MM.1S (cell line): ENCODE measurements around the gene SUOX.

Experiments
- DNase-seq: peaks from one replicate; pipeline ENCODE4 v3.0.0-alpha.2; 2015
- H2AFZ ChIP-seq: fragments of 300-600 bp; sonication (generic); 2 replicates; pipeline ENCODE4 v1.6.0; 2016; ENCODE audit warnings: antibody characterized with exemption, low read length
- H3F3A ChIP-seq: fragments of 300-600 bp; sonication (generic); 2 replicates; pipeline ENCODE4 v1.6.1; 2016; ENCODE audit warnings: mild to moderate bottlenecking, antibody characterized with exemption, low read length, moderate library complexity, mixed read lengths; ENCODE audit not compliant: insufficient read depth
- H3K27ac ChIP-seq: fragments of 300-600 bp; sonication (generic); 2 replicates; pipeline ENCODE4 v1.5.1; 2016; ENCODE audit warnings: mild to moderate bottlenecking, low read length
- H3K27me3 ChIP-seq: fragments of 300-600 bp; sonication (generic); replicated peaks from 2 replicates; pipeline ENCODE4 v1.6.0; 2016; ENCODE audit warnings: low read length; ENCODE audit not compliant: insufficient read depth
- H3K36me3 ChIP-seq: fragments of 300-600 bp; sonication (generic); replicated peaks from 2 replicates; pipeline ENCODE4 v1.6.1; 2016; ENCODE audit warnings: mild to moderate bottlenecking, low read length, mixed read lengths; ENCODE audit not compliant: insufficient read depth
- H3K4me1 ChIP-seq: fragments of 300-600 bp; sonication (generic); 2 replicates; pipeline ENCODE4 v1.6.1; 2016; ENCODE audit warnings: low read length, mixed read lengths
- H3K4me2 ChIP-seq: fragments of 300-600 bp; sonication (generic); 2 replicates; pipeline ENCODE4 v1.6.0; 2016; ENCODE audit warnings: low read depth, low read length
- H3K4me3 ChIP-seq: fragments of 300-600 bp; sonication (generic); 2 replicates; pipeline ENCODE4 v1.5.1; 2016; ENCODE audit warnings: low read length, mixed read lengths
- H3K79me2 ChIP-seq: fragments of 300-600 bp; sonication (generic); 2 replicates; pipeline ENCODE4 v1.6.1; 2016; ENCODE audit warnings: mixed run types, low read length, mixed read lengths
- H3K9ac ChIP-seq: fragments of 300-600 bp; sonication (generic); 2 replicates; pipeline ENCODE4 v1.6.1; 2016; ENCODE audit warnings: low read length, mixed read lengths
- H3K9me2 ChIP-seq: fragments of 300-600 bp; sonication (generic); replicated peaks from 2 replicates; pipeline ENCODE4 v1.6.1; 2016; ENCODE audit warnings: mild to moderate bottlenecking, low read length, mixed read lengths; ENCODE audit not compliant: insufficient read depth
- H3K9me3 ChIP-seq: fragments of 300-600 bp; sonication (generic); replicated peaks from 2 replicates; pipeline ENCODE4 v1.6.1; 2016; ENCODE audit warnings: mild to moderate bottlenecking, low read length, mixed read lengths; ENCODE audit not compliant: insufficient read depth
- H4K20me1 ChIP-seq: fragments of 300-600 bp; sonication (generic); 2 replicates; pipeline ENCODE4 v1.6.1; 2016; ENCODE audit warnings: mild to moderate bottlenecking, low read length, moderate library complexity, mixed read lengths; ENCODE audit not compliant: insufficient read depth
- CTCF ChIP-seq: fragments of 300-600 bp; sonication (generic); IDR thresholded peaks from 2 replicates; pipeline ENCODE4 v1.5.1; 2016; ENCODE audit warnings: antibody characterized with exemption, low read length, mixed read lengths
- EZH2 ChIP-seq: fragments of 300-600 bp; sonication (generic); optimal IDR thresholded peaks from 2 replicates; pipeline ENCODE3; 2017; ENCODE audit warnings: low read depth, mild to moderate bottlenecking, antibody characterized with exemption, low read length, mixed read lengths
- EZH2phosphoT487 ChIP-seq: fragments of 300-600 bp; sonication (generic); IDR thresholded peaks from 2 replicates; pipeline ENCODE4 v1.6.1; 2018; ENCODE audit warnings: antibody characterized with exemption, low read length

The SUOX gene

GRCh38 chr12:55991110-55991509 lies 6.0 kb upstream of the SUOX start:
- TF ChIP-seq CTCF, result no peak
- no peak for TF ChIP-seq EZH2phosphoT487
- TF ChIP-seq EZH2, result no peak
- Histone ChIP-seq H3K27me3 (no peaks in the 10 kb centered on the region), H3K27ac (no peak overlapping the region), H3K4me2 (no peak overlapping the region), H3K9ac (no peak overlapping the region), H3K36me3 (peaks cover 4% of the 10 kb centered on the region; the same call in 1 of the 2 replicates), H2AFZ (no peak overlapping the region), H3F3A (peaks cover 4% of the 10 kb centered on the region; the same call in 1 of the 2 replicates), H4K20me1 (no peaks in the 10 kb centered on the region), H3K79me2 (no peaks in the 10 kb centered on the region), H3K4me1 (no peaks in the 10 kb centered on the region), H3K4me3 (no peak overlapping the region), H3K9me3 (no peaks in the 10 kb centered on the region), H3K9me2 (no peaks in the 10 kb centered on the region)
- no peak for DNase-seq

DNA sequence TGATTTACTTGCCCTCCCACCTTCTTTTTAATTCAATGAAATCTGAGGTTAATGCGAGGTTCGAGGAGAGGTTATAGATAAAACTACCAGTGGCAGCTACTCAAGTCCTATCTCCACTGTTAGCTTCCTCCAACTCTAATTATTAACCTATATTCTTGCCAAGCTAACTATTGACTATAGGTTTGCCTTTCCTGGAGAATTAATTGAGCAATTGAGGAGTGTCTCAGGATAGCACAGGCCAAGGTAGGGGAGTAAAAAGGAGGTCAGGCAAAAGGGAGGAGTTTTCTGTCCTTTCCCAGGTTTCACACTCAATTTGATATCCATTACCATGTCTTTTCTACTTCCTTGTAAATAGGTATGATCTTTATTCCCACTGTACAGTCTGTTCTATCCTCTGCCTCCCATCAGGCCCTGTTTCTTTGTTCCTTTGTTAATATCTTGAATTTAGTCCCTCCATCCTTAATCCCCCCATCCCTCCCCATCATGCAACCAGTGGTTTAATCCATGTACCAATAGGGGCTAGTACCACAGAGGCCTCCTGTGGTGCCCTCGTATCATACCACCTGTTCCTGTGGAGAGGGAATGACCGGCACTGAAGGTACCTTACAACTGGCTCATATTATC lies 3.7 kb upstream of the SUOX start:
- Histone ChIP-seq H3K4me1 (0 out of 2 replicates have a peak, but pooled peaks cover 4% of the 10 kb centered on the region), H2AFZ (no peak overlapping the region), H3K36me3 (peaks cover 4% of the 10 kb centered on the region; the same call in 1 of the 2 replicates)

GRCh38 chr12:55995366-55995765 lies 1.7 kb upstream of the SUOX start:
- Histone ChIP-seq H3K9ac (no peak overlapping the region), H3K9me3 (no peaks in the 10 kb centered on the region), H4K20me1 (no peaks in the 10 kb centered on the region), H3K27ac (no peak overlapping the region), H3K4me2 (no peak overlapping the region), H3K36me3 (peaks cover 4% of the 10 kb centered on the region; the same call in 1 of the 2 replicates), H3F3A (peaks cover 9% of the 10 kb centered on the region; the same call in 1 of the 2 replicates), H3K79me2 (no peaks in the 10 kb centered on the region), H3K4me1 (0 out of 2 replicates have a peak, but pooled peaks cover 4% of the 10 kb centered on the region), H3K4me3 (no peak overlapping the region), H2AFZ (no peak overlapping the region), H3K27me3 (no peaks in the 10 kb centered on the region), H3K9me2 (no peaks in the 10 kb centered on the region)
- no peak for DNase-seq
- no peak for TF ChIP-seq EZH2
- TF ChIP-seq EZH2phosphoT487, result no peak
- no peak for TF ChIP-seq CTCF

More for the DNA sequence above, 3.7 kb upstream of the SUOX start:
- Histone ChIP-seq H3K79me2 (no peaks in the 10 kb centered on the region), H3K9me3 (no peaks in the 10 kb centered on the region), H4K20me1 (no peaks in the 10 kb centered on the region), H3K27ac (no peak overlapping the region), H3K27me3 (no peaks in the 10 kb centered on the region), H3K4me2 (no peak overlapping the region), H3K9me2 (no peaks in the 10 kb centered on the region), H3F3A (peaks cover 9% of the 10 kb centered on the region; the same call in 1 of the 2 replicates), H3K4me3 (no peak overlapping the region), H3K9ac (no peak overlapping the region)
- DNase-seq, result no peak
- no peak for TF ChIP-seq EZH2

DNA sequence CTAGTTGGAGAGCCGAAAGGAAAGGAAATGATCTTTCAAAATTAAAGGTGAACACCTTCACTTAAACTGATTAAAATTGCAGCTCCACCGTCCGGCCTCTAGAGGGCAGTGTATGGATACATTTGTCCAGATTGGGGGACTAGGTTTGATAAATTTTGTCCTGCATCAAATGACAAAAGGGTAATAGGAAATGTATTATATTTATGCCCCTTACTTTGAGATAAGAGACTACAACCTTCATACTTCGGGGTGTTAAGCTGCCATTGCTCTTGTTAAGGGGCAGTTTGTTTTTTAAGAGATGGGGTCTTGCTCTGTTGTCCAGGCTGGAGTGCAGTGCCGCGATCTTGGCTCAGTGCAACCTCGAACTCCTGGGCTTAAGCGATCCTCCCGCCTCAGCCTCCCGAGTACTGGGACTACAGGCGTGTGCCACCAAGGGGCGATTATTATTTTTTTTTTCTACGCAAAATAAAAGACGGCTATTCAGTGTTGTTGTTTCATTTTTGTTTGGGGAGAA lies 818 bp upstream of the SUOX start:
- Histone ChIP-seq H3K27ac (peak overlapping the region; percentile 17; the same call in 1 of the 2 replicates), H4K20me1 (no peaks in the 10 kb centered on the region), H3K36me3 (no peaks in the 10 kb centered on the region), H3K4me3 (peak overlapping the region; percentile 68), H2AFZ (peak overlapping the region; percentile 84), H3K4me2 (peak overlapping the region; percentile 90), H3K27me3 (no peaks in the 10 kb centered on the region), H3K9me3 (no peaks in the 10 kb centered on the region), H3F3A (peaks cover 9% of the 10 kb centered on the region; the same call in 1 of the 2 replicates), H3K9ac (peak overlapping the region; percentile 66; the same call in 1 of the 2 replicates), H3K9me2 (no peaks in the 10 kb centered on the region), H3K79me2 (no peaks in the 10 kb centered on the region), H3K4me1 (0 out of 2 replicates have a peak, but pooled peaks cover 4% of the 10 kb centered on the region)
- DNase-seq, result peak; percentile 72
- TF ChIP-seq EZH2 (no peak), CTCF (peak; percentile 91)
